Sigmoid colon (tissue), 7 donors: Measurements from ENCODE around the gene DDX31. TPM values are rescaled to one million over a fixed set of nuclear protein-coding genes. Genes with fewer than 3 reads are reported as not detected.
"Not testable (repeated sequence)": the region's sequence is repeated elsewhere in the genome, so short reads cannot be mapped to it uniquely, and the experiment has no call there.

Experiments used
- DNase-seq: peaks from one replicate; pipeline ENCODE4 v3.0.0-alpha.2; 2019
- H3K27ac ChIP-seq, 4 donors: fragments of 200-600 bp; sonication (generic); one replicate each; pipeline ENCODE4 v1.5.1; 2016 to 2019; ENCODE audit warnings: mild to moderate bottlenecking in 1 of 4
- H3K27me3 ChIP-seq, 3 donors: fragments of 200-600 bp; sonication (generic); one replicate each; pipeline ENCODE4 v1.5.1; 2019; ENCODE audit warnings: mild to moderate bottlenecking in 1 of 3
- H3K36me3 ChIP-seq, 4 donors: fragments of 200-600 bp; sonication (generic); one replicate each; pipeline ENCODE4 v1.5.1; 2016 to 2019
- H3K4me1 ChIP-seq, 4 donors: fragments of 200-600 bp; sonication (generic); one replicate each; pipeline ENCODE4 v1.5.1; 2017 to 2019
- H3K4me3 ChIP-seq, 4 donors: fragments of 200-600 bp; sonication (generic); one replicate each; pipeline ENCODE4 v1.5.1; 2017 to 2019; ENCODE audit warnings: mild to moderate bottlenecking in 2 of 4, moderate library complexity in 1 of 4
- H3K9me3 ChIP-seq, 4 donors: fragments of 200-600 bp in 3 of 4; sonication (generic) in 3 of 4; one replicate each; pipeline versions ENCODE4 v1.5.1 to v1.6.1; 2013 to 2019
- CTCF ChIP-seq, 4 experiments: fragments of 450-650 bp in 3 of 4; fragments of 200-600 bp in 1 of 4; IDR thresholded peaks; one replicate each; pipeline ENCODE4 v1.5.1; 2016 to 2019; ENCODE audit warnings: antibody characterized with exemption in 4 of 4, mild to moderate bottlenecking in 3 of 4, moderate library complexity in 2 of 4
- EP300 ChIP-seq, 4 donors: sonication (generic); formaldehyde crosslinking; IDR thresholded peaks; one replicate each; pipeline ENCODE4 v1.6.1; 2017; ENCODE audit warnings: antibody characterized with exemption in 4 of 4
- POLR2A ChIP-seq, 2 donors: fragments of 450-650 bp; IDR thresholded peaks; one replicate each; pipeline ENCODE4 v1.6.1; 2016; ENCODE audit warnings: antibody characterized with exemption in 2 of 2, mild to moderate bottlenecking in 2 of 2, moderate library complexity in 2 of 2
- POLR2AphosphoS5 ChIP-seq, 4 donors: sonication (generic); formaldehyde crosslinking; IDR thresholded peaks; one replicate each; pipeline ENCODE4 v1.6.1; 2017; ENCODE audit warnings: antibody characterized with exemption in 4 of 4
- WGBS, 2 donors: extraction: QIAGEN DNeasy Blood & Tissue Kit; methylation state at CpG; one replicate each; pipeline ENCODE4 v1.1.7; 2013; 5-methylcytosine and 5-hydroxymethylcytosine counted together
- intact Hi-C: fragments of 100-400 bp; cut with DNase I; formaldehyde crosslinking; loops from one replicate; pipeline ENCODE4 v1.15.1; 2023
- polyA plus RNA-seq, 3 donors: library from polyadenylated mRNA; stranded (reverse); fragments of 200-250 nt; gene quantifications; one replicate each; pipeline ENCODE4 v1.2.3, GENCODE V29; 2013
- total RNA-seq, 4 donors: library from RNA; depleted of rRNA; stranded (reverse); fragments of >200 nt; gene quantifications; one replicate each; pipeline ENCODE4 v1.1.0, GENCODE V29; 2016
- donor health status: healthy with polysubstance abuse.
- donor health status: Bipolar disorder and iron deficiency.
- donor health status: healthy.

Gene DDX31
- 1 to 10 TPM; 5.7 to 7.7 (median 7.1) TPM for total RNA-seq
- 1 to 10 TPM; 2.4 to 8.1 (median 2.5) TPM for polyA plus RNA-seq

GRCh38 chr9:132669698-132670456 is at the start of gene DDX31:
Gene DDX31, minus strand, starts transcription at chr9:132669983. Its CDS starts 49 bp downstream, at chr9:132669934.
- no peaks in the 10 kb centered on the region for H3K27me3 ChIP-seq
- TF ChIP-seq POLR2A (IDR thresholded peaks at IDR 0.05) (peak in 1 of 2 donors; percentile 12), CTCF (IDR thresholded peaks at IDR 0.05) (no peak), EP300 (IDR thresholded peaks at IDR 0.05) (no peak), POLR2AphosphoS5 (IDR thresholded peaks at IDR 0.05) (peak in 3 of 4 donors; percentile 23 to 80 (median 78))
- H3K27ac ChIP-seq: peak within 1 kb of the TSS; percentile 93 to 98 (median 94)
- 0% methylated on average over 77 of the region's 77 CpGs for WGBS, 2 donors
- DNase-seq: peak; percentile 94
- no peaks in the 10 kb centered on the region for H3K36me3 ChIP-seq
- peaks cover 0 to 44% (median 38%) of the 10 kb centered on the region in 4 donors for H3K4me1 ChIP-seq
- peak within 1 kb of the TSS; percentile 78 to 86 (median 80) for H3K4me3 ChIP-seq
- no peaks in the 10 kb centered on the region for H3K9me3 ChIP-seq
- intact Hi-C loops: loop anchor here (2.0 to 5.0 kb wide), 4 partner anchors 102 to 232 kb away; no protein-coding TSS in a partner anchor

- WGBS, 2 donors: 57 to 60% methylated on average over 8 of the region's 8 CpGs
- H3K9me3 ChIP-seq, H3K27ac ChIP-seq, DNase-seq, H3K36me3 ChIP-seq, H3K4me3 ChIP-seq, intact Hi-C loops, H3K4me1 ChIP-seq: not testable (repeated sequence)
- peaks cover 0 to 40% (median 0%) of the 10 kb centered on the region in 3 donors for H3K27me3 ChIP-seq
These were observed 48.7 kb upstream of the DDX31 start for GRCh38 chr9:132718381-132718928.

- no peak for DNase-seq
- TF ChIP-seq POLR2A (IDR thresholded peaks at IDR 0.05) (no peak), EP300 (IDR thresholded peaks at IDR 0.05) (no peak), POLR2AphosphoS5 (IDR thresholded peaks at IDR 0.05) (no peak), CTCF (IDR thresholded peaks at IDR 0.05) (no peak)
- H3K27me3 ChIP-seq: peaks cover 0 to 40% (median 0%) of the 10 kb centered on the region in 3 donors
- WGBS, 2 donors: 65 to 69% methylated on average over 13 of the region's 13 CpGs
- H3K36me3 ChIP-seq: no peaks in the 10 kb centered on the region
- no peak overlapping the region for H3K27ac ChIP-seq
- no peak overlapping the region for H3K4me3 ChIP-seq
- H3K4me1 ChIP-seq: no peaks in the 10 kb centered on the region
- intact Hi-C loops: no loop called here
- H3K9me3 ChIP-seq: no peaks in the 10 kb centered on the region
These were observed 47.7 kb upstream of the DDX31 start for GRCh38 chr9:132717326-132717945.

- intact Hi-C loops: no loop called here
- Histone ChIP-seq H3K4me1 (no peaks in the 10 kb centered on the region), H3K27ac (no peak overlapping the region), H3K4me3 (no peak overlapping the region), H3K9me3 (no peaks in the 10 kb centered on the region), H3K27me3 (peaks cover 0 to 40% (median 0%) of the 10 kb centered on the region in 3 donors), H3K36me3 (no peaks in the 10 kb centered on the region)
- DNase-seq: no peak
- 85 to 92% methylated on average over 4 of the region's 4 CpGs for WGBS, 2 donors
- TF ChIP-seq EP300 (IDR thresholded peaks at IDR 0.05) (no peak), POLR2A (IDR thresholded peaks at IDR 0.05) (no peak), POLR2AphosphoS5 (IDR thresholded peaks at IDR 0.05) (no peak), CTCF (IDR thresholded peaks at IDR 0.05) (no peak)
These were observed 46.2 kb upstream of the DDX31 start for GRCh38 chr9:132716007-132716406.

- TF ChIP-seq EP300 (IDR thresholded peaks at IDR 0.05): no peak
- TF ChIP-seq CTCF (IDR thresholded peaks at IDR 0.05): no peak
- no peak for TF ChIP-seq POLR2AphosphoS5 (IDR thresholded peaks at IDR 0.05)
- TF ChIP-seq POLR2A (IDR thresholded peaks at IDR 0.05): no peak
- no peak overlapping the region for H3K4me3 ChIP-seq
- no peaks in the 10 kb centered on the region for H3K9me3 ChIP-seq
- H3K36me3 ChIP-seq: no peaks in the 10 kb centered on the region
- DNase-seq: no peak
- 65 to 81% methylated on average over 5 of the region's 5 CpGs for WGBS, 2 donors
- intact Hi-C loops: no loop called here
- no peaks in the 10 kb centered on the region for H3K4me1 ChIP-seq
- peaks cover 0 to 18% (median 0%) of the 10 kb centered on the region in 3 donors for H3K27me3 ChIP-seq
- H3K27ac ChIP-seq: no peak overlapping the region
These were observed 43.0 kb upstream of the DDX31 start for GRCh38 chr9:132712753-132713152.
